WTC11 (cell line): ENCODE data around the gene FOXN3. TPM values are rescaled to one million over a fixed set of nuclear protein-coding genes. Genes with fewer than 3 reads are reported as not detected.
A peak's percentile ranks its signal among the peaks of the same experiment; 100 is the strongest.

ENCODE experiments used
- ATAC-seq: fragments of 200-7000 bp; cut with Tn5 transposase; 2 replicates; pipeline ENCODE4 v1.10.0; 2021; ENCODE audit warnings: mild to moderate bottlenecking, moderate library complexity
- CTCF ChIA-PET: fragments of 300-600 bp; sonication (Branson Sonifier 250); formaldehyde crosslinking; loops from one replicate; lab custom pipeline; 2021; ENCODE audit warnings: antibody characterized with exemption; lab: Charles Lee
- POLR2A ChIA-PET: fragments of 350-600 bp; sonication (Branson Sonifier 250); formaldehyde crosslinking; loops from one replicate; lab custom pipeline; 2021; ENCODE audit warnings: antibody characterized with exemption; lab: Charles Lee
- DNase-seq: peaks from one replicate; pipeline ENCODE4 v3.0.0; 2021; ENCODE audit warnings: low spot score
- H3K27ac Mint-ChIP-seq: 2 replicates; pipeline ENCODE4 v1.8.0; 2021; ENCODE audit warnings: mixed read lengths
- H3K27me3 Mint-ChIP-seq: 2 replicates; pipeline ENCODE4 v1.8.0; 2021; ENCODE audit warnings: low read depth, mild to moderate bottlenecking, moderate library complexity, mixed read lengths
- H3K36me3 Mint-ChIP-seq: 2 replicates; pipeline ENCODE4 v1.8.0; 2021; ENCODE audit warnings: mixed read lengths
- H3K4me1 Mint-ChIP-seq: 2 replicates; pipeline ENCODE4 v1.8.0; 2022; ENCODE audit warnings: mixed read lengths
- H3K4me3 Mint-ChIP-seq: 2 replicates; pipeline ENCODE4 v1.8.0; 2021; ENCODE audit warnings: mild to moderate bottlenecking, moderate library complexity, mixed read lengths
- H3K9me3 Mint-ChIP-seq: 2 replicates; pipeline ENCODE4 v1.8.0; 2021; ENCODE audit warnings: mixed read lengths
- ATF1 ChIP-seq: sonication (generic); formaldehyde crosslinking; IDR thresholded peaks from 2 replicates; pipeline ENCODE4 v1.8.1; 2023; ENCODE audit warnings: mild to moderate bottlenecking, moderate library complexity, missing genetic modification reagents
- ATF2 ChIP-seq: sonication (generic); formaldehyde crosslinking; IDR thresholded peaks from 2 replicates; pipeline ENCODE4 v1.8.1; 2022; ENCODE audit warnings: low read depth, missing genetic modification reagents, borderline replicate concordance
- CREM ChIP-seq: sonication (generic); formaldehyde crosslinking; IDR thresholded peaks from 2 replicates; pipeline ENCODE4 v1.8.1; 2022; ENCODE audit warnings: mild to moderate bottlenecking, missing genetic modification reagents, moderate library complexity
- E2F1 ChIP-seq: sonication (generic); formaldehyde crosslinking; IDR thresholded peaks from 2 replicates; pipeline ENCODE4 v1.8.0; 2022; ENCODE audit warnings: mild to moderate bottlenecking, missing genetic modification reagents
- OVOL2 ChIP-seq: fragments of 250-450 bp; sonication (Bioruptor Pico); IDR thresholded peaks from 2 replicates; pipeline ENCODE4 v1.9.0; 2021; ENCODE audit warnings: mild to moderate bottlenecking, borderline replicate concordance
- ZMAT4 ChIP-seq: fragments of 250-450 bp; sonication (Bioruptor Pico); IDR thresholded peaks from 2 replicates; pipeline ENCODE4 v1.9.0; 2021; ENCODE audit warnings: mild to moderate bottlenecking
- ZNF121 ChIP-seq: sonication (generic); formaldehyde crosslinking; IDR thresholded peaks from 2 replicates; pipeline ENCODE4 v1.8.0; 2023; ENCODE audit warnings: missing genetic modification reagents
- ZNF532 ChIP-seq: fragments of 250-450 bp; sonication (Bioruptor Pico); IDR thresholded peaks from 2 replicates; pipeline ENCODE4 v1.9.0; 2021; ENCODE audit warnings: mild to moderate bottlenecking, borderline replicate concordance
- total RNA-seq: library from RNA; stranded (reverse); gene quantifications from 3 replicates; pipeline ENCODE4 v1.2.3, GENCODE V29; 2021
- TF ChIP-seq, protein P1 (sequence below): fragments of 200-600 bp; IDR thresholded peaks from 2 replicates; pipeline ENCODE4 v1.8.0; 2022; ENCODE audit warnings: antibody characterized with exemption
- TF ChIP-seq, protein P2 (sequence below): sonication (generic); formaldehyde crosslinking; IDR thresholded peaks from 2 replicates; pipeline ENCODE4 v1.8.1; 2023; ENCODE audit warnings: mild to moderate bottlenecking, missing genetic modification reagents, moderate library complexity
- TF ChIP-seq, protein P3 (sequence below): sonication (generic); formaldehyde crosslinking; IDR thresholded peaks from 2 replicates; pipeline ENCODE4 v1.8.0; 2022; ENCODE audit warnings: mild to moderate bottlenecking, missing genetic modification reagents
- TF ChIP-seq, protein P4 (sequence below): sonication (generic); formaldehyde crosslinking; IDR thresholded peaks from 2 replicates; pipeline ENCODE4 v1.8.0; 2023; ENCODE audit warnings: mild to moderate bottlenecking, missing genetic modification reagents
- TF ChIP-seq, protein P5 (sequence below): sonication (generic); formaldehyde crosslinking; IDR thresholded peaks from 2 replicates; pipeline ENCODE4 v1.8.1; 2023; ENCODE audit warnings: mild to moderate bottlenecking, missing genetic modification reagents, moderate library complexity

Gene FOXN3
- total RNA-seq, 1 experiment from 2014 or later, result 170 TPM

DNA sequence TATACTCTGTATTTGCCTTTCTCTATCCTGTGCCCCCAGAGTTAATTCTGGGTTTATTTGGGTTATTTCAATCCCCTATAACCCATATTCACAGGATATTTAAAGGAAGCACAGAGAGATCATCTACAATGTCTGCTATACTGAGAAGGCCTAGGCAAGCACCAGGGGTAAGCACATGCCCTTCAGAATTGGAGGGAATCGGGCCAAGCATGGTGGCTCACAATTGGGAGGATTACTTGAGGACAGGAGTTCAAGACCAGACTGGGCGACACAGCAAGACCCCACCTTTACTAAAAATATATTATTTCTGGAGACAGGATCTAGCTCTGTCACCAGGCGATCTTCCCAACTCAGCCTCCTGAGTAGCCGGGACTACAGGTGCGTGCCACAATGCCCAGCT lies 11.3 kb downstream of the FOXN3 start:
- ATAC-seq, result no peak
- Mint-ChIP-seq H3K4me3 (no peak overlapping the region), H3K9me3 (peaks cover 2% of the 10 kb centered on the region; the same call in 1 of the 2 replicates), H3K27me3 (no peaks in the 10 kb centered on the region), H3K27ac (no peak overlapping the region), H3K4me1 (peaks cover 73% of the 10 kb centered on the region), H3K36me3 (peaks cover 40% of the 10 kb centered on the region)
- no peak for DNase-seq
- TF ChIP-seq ZNF121 (CRISPR knock-in tag), result peak; percentile 88
- TF ChIP-seq, protein P1, sequence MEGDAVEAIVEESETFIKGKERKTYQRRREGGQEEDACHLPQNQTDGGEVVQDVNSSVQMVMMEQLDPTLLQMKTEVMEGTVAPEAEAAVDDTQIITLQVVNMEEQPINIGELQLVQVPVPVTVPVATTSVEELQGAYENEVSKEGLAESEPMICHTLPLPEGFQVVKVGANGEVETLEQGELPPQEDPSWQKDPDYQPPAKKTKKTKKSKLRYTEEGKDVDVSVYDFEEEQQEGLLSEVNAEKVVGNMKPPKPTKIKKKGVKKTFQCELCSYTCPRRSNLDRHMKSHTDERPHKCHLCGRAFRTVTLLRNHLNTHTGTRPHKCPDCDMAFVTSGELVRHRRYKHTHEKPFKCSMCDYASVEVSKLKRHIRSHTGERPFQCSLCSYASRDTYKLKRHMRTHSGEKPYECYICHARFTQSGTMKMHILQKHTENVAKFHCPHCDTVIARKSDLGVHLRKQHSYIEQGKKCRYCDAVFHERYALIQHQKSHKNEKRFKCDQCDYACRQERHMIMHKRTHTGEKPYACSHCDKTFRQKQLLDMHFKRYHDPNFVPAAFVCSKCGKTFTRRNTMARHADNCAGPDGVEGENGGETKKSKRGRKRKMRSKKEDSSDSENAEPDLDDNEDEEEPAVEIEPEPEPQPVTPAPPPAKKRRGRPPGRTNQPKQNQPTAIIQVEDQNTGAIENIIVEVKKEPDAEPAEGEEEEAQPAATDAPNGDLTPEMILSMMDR, result no peak
- no peak for TF ChIP-seq ZMAT4
- ChIA-PET CTCF (no interaction called here), POLR2A (interaction anchor here (1.0 kb wide), 1 partner anchor 71 kb away, joined by 3 read pairs; no protein-coding TSS in a partner anchor)

- ATAC-seq (no peak), DNase-seq (no peak)
- Mint-ChIP-seq H3K4me1 (peaks cover 72% of the 10 kb centered on the region), H3K36me3 (peaks cover 25% of the 10 kb centered on the region), H3K9me3 (no peaks in the 10 kb centered on the region), H3K4me3 (no peak overlapping the region), H3K27me3 (no peaks in the 10 kb centered on the region), H3K27ac (peak overlapping the region; percentile 16; the same call in 1 of the 2 replicates)
- CTCF ChIA-PET, result no interaction called here
- TF ChIP-seq E2F1 (CRISPR knock-in tag) (no peak), CREM (no peak), ZNF532 (CRISPR knock-in tag) (0 out of 2 replicates have a peak, but pooled peaks have one; percentile 37), OVOL2 (CRISPR knock-in tag) (no peak), ATF2 (CRISPR knock-in tag) (no peak), ATF1 (CRISPR knock-in tag) (no peak)
- TF ChIP-seq, protein P2, sequence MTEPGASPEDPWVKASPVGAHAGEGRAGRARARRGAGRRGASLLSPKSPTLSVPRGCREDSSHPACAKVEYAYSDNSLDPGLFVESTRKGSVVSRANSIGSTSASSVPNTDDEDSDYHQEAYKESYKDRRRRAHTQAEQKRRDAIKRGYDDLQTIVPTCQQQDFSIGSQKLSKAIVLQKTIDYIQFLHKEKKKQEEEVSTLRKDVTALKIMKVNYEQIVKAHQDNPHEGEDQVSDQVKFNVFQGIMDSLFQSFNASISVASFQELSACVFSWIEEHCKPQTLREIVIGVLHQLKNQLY (CRISPR knock-in tag), result no peak
- TF ChIP-seq, protein P3, sequence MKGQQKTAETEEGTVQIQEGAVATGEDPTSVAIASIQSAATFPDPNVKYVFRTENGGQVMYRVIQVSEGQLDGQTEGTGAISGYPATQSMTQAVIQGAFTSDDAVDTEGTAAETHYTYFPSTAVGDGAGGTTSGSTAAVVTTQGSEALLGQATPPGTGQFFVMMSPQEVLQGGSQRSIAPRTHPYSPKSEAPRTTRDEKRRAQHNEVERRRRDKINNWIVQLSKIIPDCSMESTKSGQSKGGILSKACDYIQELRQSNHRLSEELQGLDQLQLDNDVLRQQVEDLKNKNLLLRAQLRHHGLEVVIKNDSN (CRISPR knock-in tag), result peak; percentile 72
- TF ChIP-seq, protein P4, sequence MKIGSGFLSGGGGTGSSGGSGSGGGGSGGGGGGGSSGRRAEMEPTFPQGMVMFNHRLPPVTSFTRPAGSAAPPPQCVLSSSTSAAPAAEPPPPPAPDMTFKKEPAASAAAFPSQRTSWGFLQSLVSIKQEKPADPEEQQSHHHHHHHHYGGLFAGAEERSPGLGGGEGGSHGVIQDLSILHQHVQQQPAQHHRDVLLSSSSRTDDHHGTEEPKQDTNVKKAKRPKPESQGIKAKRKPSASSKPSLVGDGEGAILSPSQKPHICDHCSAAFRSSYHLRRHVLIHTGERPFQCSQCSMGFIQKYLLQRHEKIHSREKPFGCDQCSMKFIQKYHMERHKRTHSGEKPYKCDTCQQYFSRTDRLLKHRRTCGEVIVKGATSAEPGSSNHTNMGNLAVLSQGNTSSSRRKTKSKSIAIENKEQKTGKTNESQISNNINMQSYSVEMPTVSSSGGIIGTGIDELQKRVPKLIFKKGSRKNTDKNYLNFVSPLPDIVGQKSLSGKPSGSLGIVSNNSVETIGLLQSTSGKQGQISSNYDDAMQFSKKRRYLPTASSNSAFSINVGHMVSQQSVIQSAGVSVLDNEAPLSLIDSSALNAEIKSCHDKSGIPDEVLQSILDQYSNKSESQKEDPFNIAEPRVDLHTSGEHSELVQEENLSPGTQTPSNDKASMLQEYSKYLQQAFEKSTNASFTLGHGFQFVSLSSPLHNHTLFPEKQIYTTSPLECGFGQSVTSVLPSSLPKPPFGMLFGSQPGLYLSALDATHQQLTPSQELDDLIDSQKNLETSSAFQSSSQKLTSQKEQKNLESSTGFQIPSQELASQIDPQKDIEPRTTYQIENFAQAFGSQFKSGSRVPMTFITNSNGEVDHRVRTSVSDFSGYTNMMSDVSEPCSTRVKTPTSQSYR, result no peak
- TF ChIP-seq, protein P5, sequence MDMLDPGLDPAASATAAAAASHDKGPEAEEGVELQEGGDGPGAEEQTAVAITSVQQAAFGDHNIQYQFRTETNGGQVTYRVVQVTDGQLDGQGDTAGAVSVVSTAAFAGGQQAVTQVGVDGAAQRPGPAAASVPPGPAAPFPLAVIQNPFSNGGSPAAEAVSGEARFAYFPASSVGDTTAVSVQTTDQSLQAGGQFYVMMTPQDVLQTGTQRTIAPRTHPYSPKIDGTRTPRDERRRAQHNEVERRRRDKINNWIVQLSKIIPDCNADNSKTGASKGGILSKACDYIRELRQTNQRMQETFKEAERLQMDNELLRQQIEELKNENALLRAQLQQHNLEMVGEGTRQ (CRISPR knock-in tag), result peak; percentile 75
- POLR2A ChIA-PET, result no interaction called here
Measured at GRCh38 chr14:89402363-89402762, 14.7 kb downstream of the FOXN3 start.
